GM23248 (cell line): ENCODE data around the gene HES3. TPM values are rescaled to one million over a fixed set of nuclear protein-coding genes. Genes with fewer than 3 reads are reported as not detected.

Experiments
- DNase-seq: peaks from one replicate; pipeline ENCODE4 v3.0.0-alpha.2; 2015
- H2AFZ ChIP-seq: fragments of 200-600 bp; sonication (generic); 2 replicates; pipeline ENCODE4 v1.6.1; 2016; ENCODE audit warnings: antibody characterized with exemption
- H3F3A ChIP-seq: fragments of 200-600 bp; sonication (generic); 2 replicates; pipeline ENCODE4 v1.6.1; 2016; ENCODE audit warnings: mild to moderate bottlenecking, antibody characterized with exemption, mixed run types; ENCODE audit not compliant: insufficient read depth
- H3K27ac ChIP-seq: fragments of 200-600 bp; sonication (generic); 2 replicates; pipeline ENCODE4 v1.5.1; 2016; ENCODE audit warnings: mild to moderate bottlenecking
- H3K27me3 ChIP-seq: fragments of 200-600 bp; sonication (generic); replicated peaks from 2 replicates; pipeline ENCODE4 v1.6.1; 2016; ENCODE audit warnings: mild to moderate bottlenecking; ENCODE audit not compliant: insufficient read depth
- H3K36me3 ChIP-seq: fragments of 200-600 bp; sonication (generic); 2 replicates; pipeline ENCODE4 v1.6.1; 2016; ENCODE audit warnings: low read depth, mild to moderate bottlenecking
- H3K4me1 ChIP-seq: fragments of 200-600 bp; sonication (generic); 2 replicates; pipeline ENCODE4 v1.6.1; 2016; ENCODE audit warnings: mild to moderate bottlenecking; ENCODE audit not compliant: insufficient read depth
- H3K4me2 ChIP-seq: fragments of 200-600 bp; sonication (generic); one replicate; pipeline ENCODE4 v1.6.1; 2016; ENCODE audit warnings: mild to moderate bottlenecking; ENCODE audit not compliant: unreplicated experiment
- H3K4me3 ChIP-seq: fragments of 200-600 bp; sonication (generic); 2 replicates; pipeline ENCODE4 v1.5.1; 2016; ENCODE audit warnings: mild to moderate bottlenecking
- H3K79me2 ChIP-seq: fragments of 200-600 bp; sonication (generic); 2 replicates; pipeline ENCODE4 v1.6.1; 2016; ENCODE audit warnings: mild to moderate bottlenecking; ENCODE audit not compliant: insufficient read depth
- H3K9ac ChIP-seq: fragments of 200-600 bp; sonication (generic); 2 replicates; pipeline ENCODE4 v1.6.1; 2016; ENCODE audit warnings: mild to moderate bottlenecking
- H3K9me2 ChIP-seq: fragments of 200-600 bp; sonication (generic); 2 replicates; pipeline ENCODE4 v1.6.1; 2016; ENCODE audit warnings: mixed run types, mild to moderate bottlenecking, moderate library complexity; ENCODE audit not compliant: insufficient read depth
- H3K9me3 ChIP-seq: fragments of 200-600 bp; sonication (generic); one replicate; pipeline ENCODE4 v1.6.1; 2017; ENCODE audit warnings: low read depth
- H4K20me1 ChIP-seq: fragments of 200-600 bp; sonication (generic); 2 replicates; pipeline ENCODE4 v1.6.0; 2016; ENCODE audit not compliant: insufficient read depth
- EZH2 ChIP-seq: fragments of 200-600 bp; sonication (generic); IDR thresholded peaks from 2 replicates; pipeline ENCODE4 v1.6.1; 2018; ENCODE audit warnings: antibody characterized with exemption, mild to moderate bottlenecking; ENCODE audit not compliant: insufficient read depth, poor library complexity, severe bottlenecking
- EZH2phosphoT487 ChIP-seq: fragments of 200-600 bp; sonication (generic); IDR thresholded peaks from 2 replicates; pipeline ENCODE4 v1.6.1; 2018; ENCODE audit warnings: antibody characterized with exemption, moderate library complexity, mild to moderate bottlenecking, low read depth; ENCODE audit not compliant: insufficient read depth
- WGBS, 2 experiments: methylation state at CpG; one replicate each; pipeline ENCODE4 v1.1.6; 2015 to 2017; ENCODE audit warnings: low lambda C conversion rate in 2 of 2, low coverage in 1 of 2; ENCODE audit errors: missing lambda C conversion rate in 2 of 2; 5-methylcytosine and 5-hydroxymethylcytosine counted together
- in situ Hi-C: fragments of 300-500 bp; cut with MboI; formaldehyde crosslinking; loops from 2 replicates; pipeline ENCODE4 v1.15.0; 2020
- polyA plus RNA-seq: library from polyadenylated mRNA; unstranded; fragments of >200 nt; fragmentation: Nextera tagmentation; extraction: Ambion mirVana; gene quantifications from 2 replicates; pipeline ENCODE4 v1.2.1, GENCODE V29; 2016
- total RNA-seq: library from RNA; depleted of rRNA; stranded (reverse); fragments of >200 nt; shearing (Covaris generic); gene quantifications from 2 replicates; pipeline ENCODE4 v1.2.3, GENCODE V29; 2014

The HES3 gene
- total and polyA plus RNA-seq, 2 experiments from 2014 or later, result not detected

DNA sequence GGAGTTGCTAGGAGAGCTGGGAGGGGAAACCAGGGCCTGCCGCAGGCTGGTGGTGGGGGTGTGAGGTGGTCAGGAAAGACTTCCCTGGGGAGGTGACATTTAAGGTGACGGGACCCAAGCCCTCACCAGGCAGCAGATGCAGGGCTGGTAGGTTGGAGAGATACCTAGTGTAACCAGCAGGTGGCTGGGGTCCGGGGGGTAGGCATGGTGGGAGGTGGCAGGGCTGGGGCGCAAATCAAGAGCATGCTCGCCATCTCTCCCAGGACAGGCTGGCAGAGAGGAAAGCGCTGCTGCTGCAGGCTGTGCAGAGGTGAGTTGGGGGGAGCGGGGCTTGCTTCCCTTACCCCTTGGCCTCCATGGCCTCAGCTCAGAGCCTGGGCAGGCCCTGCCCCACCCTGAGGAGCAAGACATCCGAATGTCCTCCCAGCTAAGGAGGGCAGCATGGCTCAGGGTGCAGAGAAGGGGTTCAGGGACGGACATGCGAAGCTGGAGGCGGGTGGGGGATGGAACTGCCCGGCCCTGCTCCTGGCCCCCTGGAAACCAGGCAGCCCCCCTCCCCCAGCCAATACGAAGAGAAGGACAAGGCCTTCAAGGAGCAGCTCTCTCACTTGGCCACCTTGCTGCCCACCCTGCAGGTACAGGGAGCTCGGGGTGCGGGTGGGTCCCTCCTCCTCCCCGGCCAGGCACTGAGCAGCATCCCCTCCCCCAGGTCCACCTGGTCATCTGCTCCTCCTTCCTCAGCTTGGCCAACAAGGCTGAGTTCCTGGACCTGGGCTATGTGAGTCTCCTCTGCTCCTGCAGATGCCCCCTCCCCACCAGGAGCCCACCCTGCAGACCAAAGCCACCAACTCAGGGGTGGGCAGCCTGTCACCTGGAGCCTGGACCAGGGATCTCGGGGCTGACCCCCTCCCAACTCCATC is 34.1 kb upstream of the HES3 start:
- no peaks in the 10 kb centered on the region for H3K9me3 ChIP-seq
- 93 to 94% methylated on average over 11 to 17 of the region's 17 CpGs for WGBS, 2 experiments
- H3K9me2 ChIP-seq, result no peaks in the 10 kb centered on the region
- in situ Hi-C loops, result no loop called here
- TF ChIP-seq EZH2 (no peak), EZH2phosphoT487 (no peak)
- no peaks in the 10 kb centered on the region for H3K27me3 ChIP-seq
- H3K27ac ChIP-seq, result no peak overlapping the region
- H3K36me3 ChIP-seq, result no peaks in the 10 kb centered on the region
- H3K9ac ChIP-seq, result peak overlapping the region; percentile 47
- H3K4me3 ChIP-seq, result peak overlapping the region; percentile 59
- H2AFZ ChIP-seq, result peak overlapping the region; percentile 58
- no peak for DNase-seq
- H4K20me1 ChIP-seq, result no peaks in the 10 kb centered on the region
- H3K79me2 ChIP-seq, result no peaks in the 10 kb centered on the region
- peak overlapping the region; percentile 66 for H3K4me2 ChIP-seq
- H3F3A ChIP-seq, result no peaks in the 10 kb centered on the region
- no peaks in the 10 kb centered on the region for H3K4me1 ChIP-seq

DNA sequence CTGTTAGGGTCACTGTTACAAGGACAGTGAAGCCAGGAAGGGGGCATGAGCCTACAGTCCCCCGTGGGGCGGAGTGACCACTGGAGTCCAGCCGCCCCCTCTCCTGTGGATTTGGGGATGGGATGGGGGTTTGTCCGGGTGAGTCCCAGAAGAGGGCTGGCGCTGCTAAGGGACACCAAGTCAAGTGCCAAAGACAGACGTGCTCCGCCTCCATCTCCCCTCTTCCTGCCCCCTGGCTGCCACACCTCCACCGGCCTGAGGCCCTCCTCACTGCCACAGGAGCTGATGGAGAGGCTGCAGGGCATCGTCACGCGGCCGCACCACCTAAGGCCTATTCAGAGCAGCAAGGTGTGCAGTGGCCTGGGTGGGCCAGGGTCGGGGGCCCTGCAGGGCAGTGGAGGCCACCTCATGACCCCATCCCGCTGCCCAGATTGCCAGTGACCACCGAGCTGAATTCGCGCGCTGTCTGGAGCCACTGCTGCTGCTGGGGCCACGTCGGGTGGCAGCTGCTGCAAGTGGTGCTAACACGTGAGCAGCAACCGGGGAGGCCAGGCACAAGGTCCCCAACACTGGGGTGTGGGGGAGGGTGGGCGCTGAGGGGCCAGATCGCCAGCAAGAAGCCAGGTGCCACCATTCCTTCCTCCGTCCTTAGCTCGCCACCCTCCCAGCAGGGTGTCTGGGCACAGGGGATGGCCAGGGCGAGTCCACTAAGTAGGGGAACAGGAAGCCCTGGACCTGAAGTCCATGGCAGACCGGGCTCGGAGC is 33.2 kb upstream of the HES3 start:
- Histone ChIP-seq H3K9ac (no peak overlapping the region), H3K36me3 (no peaks in the 10 kb centered on the region), H4K20me1 (no peaks in the 10 kb centered on the region), H3K9me3 (no peaks in the 10 kb centered on the region), H3K4me3 (no peak overlapping the region), H3K27me3 (no peaks in the 10 kb centered on the region), H3K27ac (no peak overlapping the region), H3K4me2 (no peak overlapping the region), H2AFZ (no peak overlapping the region), H3K79me2 (no peaks in the 10 kb centered on the region), H3K4me1 (no peaks in the 10 kb centered on the region), H3K9me2 (no peaks in the 10 kb centered on the region), H3F3A (no peaks in the 10 kb centered on the region)
- in situ Hi-C loops, result no loop called here
- 97 to 99% methylated on average over 21 to 28 of the region's 29 CpGs for WGBS, 2 experiments
- no peak for TF ChIP-seq EZH2phosphoT487
- no peak for TF ChIP-seq EZH2
- DNase-seq, result no peak

DNA sequence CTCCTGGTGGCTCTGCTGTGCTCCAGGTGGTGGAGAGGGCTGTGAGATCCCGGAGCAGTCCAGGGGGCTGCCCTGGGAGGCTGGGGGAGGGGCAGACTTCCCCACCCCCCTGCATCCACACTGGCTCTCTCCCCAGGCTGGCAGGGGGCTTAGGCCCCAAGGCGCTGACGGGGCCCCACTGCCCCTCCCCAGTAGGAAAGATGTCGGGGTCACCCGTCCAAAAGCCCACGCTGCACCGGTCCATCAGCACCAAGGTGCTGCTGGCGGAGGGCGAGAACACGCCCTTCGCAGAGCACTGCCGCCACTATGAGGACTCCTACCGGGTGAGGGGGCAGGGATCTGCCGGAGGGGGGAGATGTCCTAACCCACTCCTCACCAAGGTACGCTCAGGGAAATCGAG is 32.2 kb upstream of the HES3 start:
- Histone ChIP-seq H3K9me2 (no peaks in the 10 kb centered on the region), H3K79me2 (no peaks in the 10 kb centered on the region), H3K27ac (no peak overlapping the region), H3K9ac (no peak overlapping the region), H3K36me3 (no peaks in the 10 kb centered on the region), H2AFZ (no peak overlapping the region), H3K27me3 (no peaks in the 10 kb centered on the region), H4K20me1 (no peaks in the 10 kb centered on the region), H3K9me3 (no peaks in the 10 kb centered on the region), H3K4me2 (no peak overlapping the region), H3K4me1 (no peaks in the 10 kb centered on the region), H3F3A (no peaks in the 10 kb centered on the region), H3K4me3 (no peak overlapping the region)
- no peak for TF ChIP-seq EZH2phosphoT487
- no peak for TF ChIP-seq EZH2
- no peak for DNase-seq
- 83 to 88% methylated on average over 13 to 16 of the region's 16 CpGs for WGBS, 2 experiments
- in situ Hi-C loops, result no loop called here

DNA sequence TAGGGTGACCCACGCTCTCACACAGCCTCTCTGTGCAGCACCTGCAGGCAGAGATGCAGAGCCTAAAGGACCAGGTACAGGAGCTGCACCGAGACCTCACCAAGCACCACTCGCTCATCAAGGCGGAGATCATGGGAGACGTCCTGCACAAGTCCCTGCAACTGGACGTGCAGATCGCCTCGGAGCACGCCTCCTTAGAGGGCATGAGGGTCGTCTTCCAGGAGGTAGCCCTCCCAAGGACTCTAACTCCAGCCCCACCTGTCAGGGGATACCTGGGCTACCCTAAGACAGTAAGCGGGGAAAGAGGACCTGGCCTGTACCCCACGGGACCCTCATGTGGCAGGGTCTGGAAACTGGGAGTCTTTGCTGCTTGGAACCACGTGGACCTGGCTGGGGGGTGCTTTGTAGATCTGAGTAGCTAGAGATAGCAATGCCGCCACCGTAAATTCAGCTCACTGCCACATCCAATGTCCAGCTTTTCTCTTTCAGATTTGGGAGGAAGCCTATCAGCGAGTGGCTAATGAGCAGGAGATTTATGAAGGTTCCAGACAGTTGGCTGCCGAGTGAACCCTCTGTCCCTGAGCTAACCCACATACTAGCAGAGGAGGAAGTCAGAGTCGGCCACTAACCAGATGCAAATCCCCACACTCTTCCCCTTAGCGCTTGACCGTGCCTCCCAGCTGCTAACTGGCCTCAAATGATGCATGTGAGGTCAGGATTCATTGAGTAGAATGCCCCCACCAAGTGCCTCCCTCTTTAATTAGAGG is 31.6 kb upstream of the HES3 start:
- in situ Hi-C loops, result no loop called here
- H4K20me1 ChIP-seq, result no peaks in the 10 kb centered on the region
- H3K9me2 ChIP-seq, result no peaks in the 10 kb centered on the region
- H3K27ac ChIP-seq, result no peak overlapping the region
- no peaks in the 10 kb centered on the region for H3K79me2 ChIP-seq
- H3F3A ChIP-seq, result no peaks in the 10 kb centered on the region
- no peaks in the 10 kb centered on the region for H3K27me3 ChIP-seq
- H3K4me3 ChIP-seq, result no peak overlapping the region
- no peaks in the 10 kb centered on the region for H3K36me3 ChIP-seq
- H3K4me1 ChIP-seq, result no peaks in the 10 kb centered on the region
- no peaks in the 10 kb centered on the region for H3K9me3 ChIP-seq
- TF ChIP-seq EZH2, result no peak
- TF ChIP-seq EZH2phosphoT487, result no peak
- DNase-seq, result no peak
- H2AFZ ChIP-seq, result no peak overlapping the region
- 82 to 86% methylated on average over 20 of the region's 20 CpGs for WGBS, 2 experiments
- H3K4me2 ChIP-seq, result no peak overlapping the region
- H3K9ac ChIP-seq, result no peak overlapping the region
